HAP-1 (cell line): ENCODE results near the gene SPECC1.
"Not testable (repeated sequence)": the region's sequence is repeated elsewhere in the genome, so short reads cannot be mapped to it uniquely, and the experiment has no call there.

Experiments used
- DNase-seq, 2 experiments: peaks; one replicate each; pipeline ENCODE4 v3.0.0-alpha.2; 2016 to 2020; ENCODE audit warnings: low spot score in 2 of 2
- H3K27me3 ChIP-seq: fragments of 250-450 bp; sonication (Bioruptor Pico); 2 replicates; pipeline ENCODE4 v1.5.1; 2020; ENCODE audit warnings: low read depth, mild to moderate bottlenecking, moderate library complexity
- H3K36me3 ChIP-seq: fragments of 250-450 bp; sonication (Bioruptor Pico); replicated peaks from 2 replicates; pipeline ENCODE4 v1.5.1; 2020; ENCODE audit warnings: mild to moderate bottlenecking
- H3K4me1 ChIP-seq: fragments of 250-450 bp; sonication (Bioruptor Pico); 2 replicates; pipeline ENCODE4 v1.5.1; 2020; ENCODE audit warnings: mild to moderate bottlenecking
- H3K4me3 ChIP-seq: fragments of 250-450 bp; sonication (Bioruptor Pico); 2 replicates; pipeline ENCODE4 v1.5.1; 2020; ENCODE audit warnings: mild to moderate bottlenecking, moderate library complexity
- H3K9me3 ChIP-seq: fragments of 250-450 bp; sonication (Bioruptor Pico); 2 replicates; pipeline ENCODE4 v1.5.1; 2020; ENCODE audit warnings: mild to moderate bottlenecking, moderate library complexity
- in situ Hi-C: fragments of 300-500 bp; cut with MboI; formaldehyde crosslinking; loops from 3 replicates; pipeline ENCODE4 v1.14.3; 2020; ENCODE audit warnings: low sequenced_read_pairs, inconsistent platforms, mixed read lengths

SPECC1 gene

DNA sequence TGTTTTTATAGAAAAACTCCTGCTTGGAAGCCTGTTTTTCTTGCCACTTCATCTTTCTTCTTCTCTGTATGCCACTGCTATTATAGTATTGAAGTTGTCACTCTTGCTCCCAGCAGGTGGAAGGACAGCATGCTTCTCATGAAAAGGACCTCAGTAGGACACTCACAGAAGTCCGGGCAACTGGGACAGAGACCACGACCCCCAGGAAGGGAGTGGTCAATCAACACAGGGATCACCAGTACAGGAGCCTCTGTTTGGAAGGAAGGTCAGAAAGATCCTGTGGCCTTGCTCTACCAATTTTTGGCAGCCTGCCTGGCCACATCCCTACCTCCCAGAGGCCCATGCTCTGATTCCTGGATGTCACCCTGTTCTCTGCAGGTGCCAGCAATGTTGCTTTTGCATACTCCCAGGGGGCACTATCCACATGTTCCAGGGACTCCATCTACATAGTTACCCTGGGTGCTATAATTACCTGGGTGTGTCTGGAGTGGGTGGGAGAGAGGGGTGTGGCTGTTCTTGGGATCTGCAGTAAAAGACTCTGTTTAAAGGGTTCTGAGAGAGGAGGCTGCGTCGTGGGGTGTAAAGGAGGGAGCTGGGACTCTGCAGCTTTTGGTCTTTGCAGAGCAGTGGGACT, 17.8 kb upstream of the SPECC1 start:
- DNase-seq: peak in 1 of 2 experiments; percentile 25
- Histone ChIP-seq H3K36me3 (no peaks in the 10 kb centered on the region), H3K4me1 (peaks cover 19% of the 10 kb centered on the region), H3K4me3 (no peak overlapping the region), H3K9me3 (no peaks in the 10 kb centered on the region), H3K27me3 (no peaks in the 10 kb centered on the region)
- in situ Hi-C loops: loop anchor here (10.0 to 25.0 kb wide), 3 partner anchors 123 to 321 kb away; no protein-coding TSS in a partner anchor

- in situ Hi-C loops: loop anchor here (10.0 to 25.0 kb wide), 3 partner anchors 122 to 319 kb away; no protein-coding TSS in a partner anchor
- H3K36me3 ChIP-seq: no peaks in the 10 kb centered on the region
- no peaks in the 10 kb centered on the region for H3K9me3 ChIP-seq
- no peaks in the 10 kb centered on the region for H3K27me3 ChIP-seq
- H3K4me1 ChIP-seq: peaks cover 5% of the 10 kb centered on the region
- DNase-seq: peak; percentile 91 to 93
- H3K4me3 ChIP-seq: peak overlapping the region; percentile 15; the same call in 1 of the 2 replicates
Observed at GRCh38 chr17:19992803-19993713, 16.1 kb upstream of the SPECC1 start.

- H3K36me3 ChIP-seq: no peaks in the 10 kb centered on the region
Observed at GRCh38 chr17:19996086-19996485, 13.1 kb upstream of the SPECC1 start.

GRCh38 chr17:19996502-19996901, 12.7 kb upstream of the SPECC1 start:
- H3K9me3 ChIP-seq: no peaks in the 10 kb centered on the region
- in situ Hi-C loops: loop anchor here (10.0 to 25.0 kb wide), 3 partner anchors 118 to 316 kb away; no protein-coding TSS in a partner anchor
- H3K36me3 ChIP-seq: no peaks in the 10 kb centered on the region
- no peak overlapping the region for H3K4me3 ChIP-seq
- peaks cover 5% of the 10 kb centered on the region for H3K4me1 ChIP-seq
- no peaks in the 10 kb centered on the region for H3K27me3 ChIP-seq
- peak in 1 of 2 experiments; percentile 15 for DNase-seq

More at GRCh38 chr17:19996086-19996485, 13.1 kb upstream of the SPECC1 start:
- Histone ChIP-seq H3K4me3 (no peak overlapping the region), H3K27me3 (no peaks in the 10 kb centered on the region), H3K4me1 (peaks cover 5% of the 10 kb centered on the region), H3K9me3 (no peaks in the 10 kb centered on the region)
- in situ Hi-C loops: loop anchor here (10.0 to 25.0 kb wide), 3 partner anchors 119 to 316 kb away; no protein-coding TSS in a partner anchor
- DNase-seq: no peak

DNA sequence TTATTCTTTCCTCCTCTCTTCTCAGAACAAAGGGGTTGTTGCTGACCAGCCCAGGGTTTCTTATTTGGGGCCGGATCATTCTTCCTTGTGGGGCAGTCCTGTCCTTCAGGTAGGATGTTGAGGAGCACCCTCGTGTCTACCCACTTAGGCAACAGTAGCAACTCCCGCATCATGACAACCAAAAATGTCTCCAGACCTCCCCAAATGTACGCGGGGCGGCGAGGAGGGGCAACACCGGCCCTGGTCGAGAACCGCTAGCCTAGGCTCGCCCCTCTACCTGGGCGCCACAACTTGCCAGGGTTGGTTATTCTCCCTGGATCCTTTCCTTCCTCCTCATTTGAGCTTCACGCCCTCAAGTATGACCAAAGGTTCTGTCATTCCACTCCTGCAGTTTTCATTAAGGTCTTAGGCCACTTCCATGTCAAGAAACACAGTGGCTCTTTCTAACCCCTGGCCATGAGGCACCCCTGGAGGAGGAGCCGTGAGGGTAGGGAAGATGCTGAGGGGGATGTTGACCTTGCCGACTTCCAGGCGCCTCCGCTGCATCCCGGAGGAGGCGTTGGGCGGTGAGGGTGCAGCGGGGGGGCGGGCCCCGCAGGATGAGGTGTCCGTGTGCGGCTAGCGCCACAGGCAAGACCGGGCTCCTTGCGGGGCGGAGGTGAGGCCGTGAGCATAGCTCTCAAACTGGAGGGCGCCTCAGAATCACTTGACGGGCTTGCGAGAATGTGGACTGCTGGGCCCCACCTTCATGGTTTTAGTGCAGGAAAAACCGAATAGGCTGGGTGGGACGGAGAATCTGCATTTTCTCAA, 712 bp upstream of the SPECC1 start:
- Histone ChIP-seq H3K4me1 (peaks cover 12% of the 10 kb centered on the region), H3K9me3 (no peaks in the 10 kb centered on the region), H3K4me3 (peak overlapping the region; percentile 51), H3K36me3 (no peaks in the 10 kb centered on the region), H3K27me3 (no peaks in the 10 kb centered on the region)
- DNase-seq: peak in 1 of 2 experiments; percentile 58
- in situ Hi-C loops: no loop called here

DNA sequence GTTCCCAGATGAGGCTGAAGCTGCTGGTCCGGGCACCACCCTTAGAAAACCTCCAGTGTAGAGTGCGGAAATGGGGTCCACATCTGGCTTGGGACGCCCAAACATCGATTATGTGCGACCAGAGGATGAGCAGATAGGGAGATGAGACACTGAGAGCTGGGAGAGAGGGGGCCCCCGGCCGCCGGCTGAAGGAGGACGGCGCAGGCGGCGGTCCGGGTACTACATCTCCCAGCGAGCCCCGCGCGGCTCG, 182 bp upstream of the SPECC1 start:
- no peaks in the 10 kb centered on the region for H3K9me3 ChIP-seq
- in situ Hi-C loops: no loop called here
- DNase-seq: no peak
- no peaks in the 10 kb centered on the region for H3K27me3 ChIP-seq
- peaks cover 12% of the 10 kb centered on the region for H3K4me1 ChIP-seq
- peak overlapping the region; percentile 51 for H3K4me3 ChIP-seq
- H3K36me3 ChIP-seq: no peaks in the 10 kb centered on the region

DNA sequence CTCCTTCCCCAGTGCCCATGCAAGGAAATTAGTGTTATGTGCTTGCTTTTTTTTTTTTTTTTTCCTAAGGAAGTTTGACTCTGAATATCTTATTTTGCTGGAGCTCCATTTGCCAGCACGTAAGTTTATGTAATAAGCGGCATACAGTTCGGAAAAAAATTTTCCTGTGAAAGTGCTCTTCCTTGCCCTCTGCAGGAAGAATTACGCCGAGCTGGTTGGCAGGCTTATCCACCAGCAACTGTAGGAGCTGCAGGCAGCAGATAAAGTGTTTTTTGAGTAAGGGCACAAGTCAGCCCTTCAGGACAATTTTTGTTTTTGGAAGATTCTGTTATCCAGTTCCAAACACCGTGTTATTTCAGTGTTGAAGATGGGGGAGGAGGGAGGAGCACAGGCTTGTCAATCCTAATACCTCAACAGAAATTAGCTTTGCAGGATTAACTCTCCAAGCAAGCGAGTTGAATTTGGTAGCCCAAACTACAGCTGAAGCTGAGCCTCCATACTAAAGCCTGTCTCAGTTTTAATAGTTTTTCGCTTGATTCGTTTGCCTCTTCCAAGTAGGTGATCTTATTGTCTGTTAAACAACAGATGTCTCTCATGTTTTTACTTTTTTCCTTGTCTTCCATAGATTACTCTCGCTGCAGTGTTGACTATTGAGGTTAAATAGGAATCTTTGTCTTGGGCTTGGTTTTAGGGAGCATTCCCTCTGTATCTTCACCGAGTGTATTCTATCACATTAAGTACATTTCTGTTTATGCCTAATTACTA, 1.1 kb downstream of the SPECC1 start:
- Histone ChIP-seq H3K4me3 (peak overlapping the region; percentile 51), H3K36me3 (no peaks in the 10 kb centered on the region), H3K9me3 (no peaks in the 10 kb centered on the region), H3K4me1 (peaks cover 12% of the 10 kb centered on the region), H3K27me3 (no peaks in the 10 kb centered on the region)
- DNase-seq: peak; percentile 50 to 61
- in situ Hi-C loops: no loop called here

DNA sequence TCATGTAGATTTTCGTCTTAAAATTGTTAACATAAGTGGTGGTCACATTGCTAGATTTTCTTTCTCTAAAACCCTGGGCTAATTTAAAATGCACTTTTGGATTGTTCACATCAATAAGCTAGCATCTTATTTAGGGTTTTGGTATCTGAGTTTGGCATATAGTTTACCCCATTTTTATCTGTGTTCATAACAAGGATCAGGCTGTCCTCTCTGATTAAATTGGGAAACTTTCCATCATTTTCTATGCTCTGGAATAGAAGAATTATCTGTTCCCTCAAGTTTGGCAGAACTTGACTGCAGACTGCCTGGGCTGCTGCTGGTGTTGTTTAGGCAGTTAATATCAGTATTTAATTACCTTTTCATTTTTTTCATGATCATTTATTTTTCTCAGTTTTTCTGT, 1.8 kb downstream of the SPECC1 start:
- DNase-seq: no peak
- in situ Hi-C loops: no loop called here
- H3K4me3 ChIP-seq: peak overlapping the region; percentile 51
- no peaks in the 10 kb centered on the region for H3K9me3 ChIP-seq
- H3K36me3 ChIP-seq: no peaks in the 10 kb centered on the region
- no peaks in the 10 kb centered on the region for H3K27me3 ChIP-seq
- peaks cover 12% of the 10 kb centered on the region for H3K4me1 ChIP-seq

GRCh38 chr17:20012017-20012536, 2.9 kb downstream of the SPECC1 start:
- in situ Hi-C loops: no loop called here

GRCh38 chr17:20016475-20016992, 7.4 kb downstream of the SPECC1 start:
- in situ Hi-C loops, DNase-seq, H3K36me3 ChIP-seq, H3K9me3 ChIP-seq, H3K27me3 ChIP-seq, H3K4me1 ChIP-seq, H3K4me3 ChIP-seq: not testable (repeated sequence)

More at GRCh38 chr17:20012017-20012536, 2.9 kb downstream of the SPECC1 start:
- Histone ChIP-seq H3K36me3 (no peaks in the 10 kb centered on the region), H3K27me3 (no peaks in the 10 kb centered on the region), H3K4me3 (no peak overlapping the region), H3K4me1 (peaks cover 12% of the 10 kb centered on the region), H3K9me3 (no peaks in the 10 kb centered on the region)
- DNase-seq: no peak

- H3K9me3 ChIP-seq: no peaks in the 10 kb centered on the region
- in situ Hi-C loops: no loop called here
- H3K4me1 ChIP-seq: no peaks in the 10 kb centered on the region
- no peak overlapping the region for H3K4me3 ChIP-seq
- DNase-seq: no peak
- H3K27me3 ChIP-seq: no peaks in the 10 kb centered on the region
- H3K36me3 ChIP-seq: no peaks in the 10 kb centered on the region
Observed at GRCh38 chr17:20022701-20023100, 13.5 kb downstream of the SPECC1 start.

- in situ Hi-C loops: no loop called here
- no peak for DNase-seq
- Histone ChIP-seq H3K4me1 (no peaks in the 10 kb centered on the region), H3K27me3 (no peaks in the 10 kb centered on the region), H3K36me3 (no peaks in the 10 kb centered on the region), H3K9me3 (no peaks in the 10 kb centered on the region), H3K4me3 (no peak overlapping the region)
Observed at GRCh38 chr17:20026960-20027359, 17.8 kb downstream of the SPECC1 start.

- Histone ChIP-seq H3K36me3 (no peaks in the 10 kb centered on the region), H3K4me3 (no peak overlapping the region), H3K9me3 (no peaks in the 10 kb centered on the region), H3K4me1 (no peaks in the 10 kb centered on the region), H3K27me3 (no peaks in the 10 kb centered on the region)
- no peak for DNase-seq
- in situ Hi-C loops: no loop called here
Observed at GRCh38 chr17:20028443-20028842, 19.3 kb downstream of the SPECC1 start.
